AG04449 (cell line): ENCODE results near the gene PDE1C.

ENCODE experiments used
- CTCF ChIA-PET: fragments of 350-600 bp; formaldehyde crosslinking; extraction: SDS; loops from one replicate; lab custom pipeline; 2021; ENCODE audit warnings: antibody characterized with exemption; lab: Yijun Ruan, JAX
- POLR2A ChIA-PET: fragments of 400-600, 350-600 bp; formaldehyde crosslinking; extraction: SDS; loops from one replicate; lab custom pipeline; 2020; ENCODE audit warnings: antibody characterized with exemption, inconsistent platforms; lab: Yijun Ruan, JAX
- DNase-seq: peaks from one replicate; pipeline ENCODE4 v3.0.0-alpha.2; 2010; ENCODE audit warnings: low read depth, low spot score
- H3K4me3 ChIP-seq: 2 replicates; pipeline ENCODE4 v1.5.1; 2011; ENCODE audit warnings: low read depth, mild to moderate bottlenecking, control low read depth, low read length
- TF ChIP-seq, protein P1 (sequence below): IDR thresholded peaks from one replicate; pipeline ENCODE4 v1.5.1; 2011; ENCODE audit warnings: mild to moderate bottlenecking, moderate library complexity, low read length, control low read depth, inconsistent platforms; ENCODE audit not compliant: insufficient read depth; ENCODE audit errors: missing control alignments

The PDE1C gene

DNA sequence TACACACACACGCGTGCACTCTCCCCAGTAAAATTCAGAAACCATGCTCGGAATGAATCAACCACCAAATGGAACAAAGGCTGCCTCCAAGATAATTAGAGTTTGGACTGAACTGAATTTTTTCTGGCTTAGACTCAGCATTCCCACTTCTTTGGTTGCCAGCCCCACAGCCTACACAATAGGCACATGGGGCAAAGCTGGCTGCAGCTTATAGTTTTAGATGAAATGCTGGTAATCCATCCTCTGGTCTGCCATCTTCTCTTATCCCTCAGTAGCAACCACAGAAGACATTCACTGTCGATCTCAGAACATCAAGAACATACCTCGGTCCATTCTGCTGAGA, 44.2 kb downstream of the PDE1C start:
- ChIA-PET CTCF (no interaction called here), POLR2A (no interaction called here)
- TF ChIP-seq, protein P1, sequence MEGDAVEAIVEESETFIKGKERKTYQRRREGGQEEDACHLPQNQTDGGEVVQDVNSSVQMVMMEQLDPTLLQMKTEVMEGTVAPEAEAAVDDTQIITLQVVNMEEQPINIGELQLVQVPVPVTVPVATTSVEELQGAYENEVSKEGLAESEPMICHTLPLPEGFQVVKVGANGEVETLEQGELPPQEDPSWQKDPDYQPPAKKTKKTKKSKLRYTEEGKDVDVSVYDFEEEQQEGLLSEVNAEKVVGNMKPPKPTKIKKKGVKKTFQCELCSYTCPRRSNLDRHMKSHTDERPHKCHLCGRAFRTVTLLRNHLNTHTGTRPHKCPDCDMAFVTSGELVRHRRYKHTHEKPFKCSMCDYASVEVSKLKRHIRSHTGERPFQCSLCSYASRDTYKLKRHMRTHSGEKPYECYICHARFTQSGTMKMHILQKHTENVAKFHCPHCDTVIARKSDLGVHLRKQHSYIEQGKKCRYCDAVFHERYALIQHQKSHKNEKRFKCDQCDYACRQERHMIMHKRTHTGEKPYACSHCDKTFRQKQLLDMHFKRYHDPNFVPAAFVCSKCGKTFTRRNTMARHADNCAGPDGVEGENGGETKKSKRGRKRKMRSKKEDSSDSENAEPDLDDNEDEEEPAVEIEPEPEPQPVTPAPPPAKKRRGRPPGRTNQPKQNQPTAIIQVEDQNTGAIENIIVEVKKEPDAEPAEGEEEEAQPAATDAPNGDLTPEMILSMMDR, result no peak
- no peak overlapping the region for H3K4me3 ChIP-seq
- DNase-seq, result no peak

DNA sequence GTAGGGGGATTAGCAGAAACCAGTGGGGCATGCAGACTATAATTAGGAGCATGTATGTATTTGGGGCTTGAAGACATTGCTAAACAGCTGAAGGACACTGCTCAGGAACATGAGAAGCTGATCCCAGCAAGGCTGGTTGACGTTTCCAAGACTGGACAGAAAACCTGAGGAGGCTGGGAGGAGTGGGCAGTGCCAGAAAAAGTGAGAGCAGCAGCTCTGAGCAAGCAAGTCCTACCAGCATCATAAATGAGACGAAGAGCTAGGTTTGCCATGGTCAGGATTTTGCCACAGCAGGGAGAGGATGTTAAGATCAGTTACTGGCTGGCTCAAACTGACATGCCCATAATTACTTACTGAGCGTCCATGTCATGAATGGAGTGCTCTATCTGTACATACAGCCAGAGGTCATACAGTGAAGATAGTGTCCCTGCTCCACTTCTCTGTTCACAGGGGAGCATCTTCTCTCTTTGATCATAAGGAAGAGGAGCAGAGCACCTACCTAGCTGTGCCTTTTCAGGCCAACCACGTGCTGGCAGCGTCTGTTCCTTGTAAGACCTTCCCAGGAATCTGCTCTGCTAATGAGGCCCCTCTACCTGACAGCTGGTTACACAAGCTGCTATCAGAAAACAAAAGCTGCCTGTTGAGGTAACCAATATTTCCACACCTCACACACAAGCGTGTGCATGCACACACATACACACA, 44.7 kb downstream of the PDE1C start:
- no peak overlapping the region for H3K4me3 ChIP-seq
- POLR2A ChIA-PET, result no interaction called here
- TF ChIP-seq, protein P1, result no peak
- CTCF ChIA-PET, result interaction anchor here (1.1 to 1.2 kb wide), 2 partner anchors 25 to 142 kb away, joined by 3 read pairs; no protein-coding TSS in a partner anchor
- DNase-seq, result no peak

DNA sequence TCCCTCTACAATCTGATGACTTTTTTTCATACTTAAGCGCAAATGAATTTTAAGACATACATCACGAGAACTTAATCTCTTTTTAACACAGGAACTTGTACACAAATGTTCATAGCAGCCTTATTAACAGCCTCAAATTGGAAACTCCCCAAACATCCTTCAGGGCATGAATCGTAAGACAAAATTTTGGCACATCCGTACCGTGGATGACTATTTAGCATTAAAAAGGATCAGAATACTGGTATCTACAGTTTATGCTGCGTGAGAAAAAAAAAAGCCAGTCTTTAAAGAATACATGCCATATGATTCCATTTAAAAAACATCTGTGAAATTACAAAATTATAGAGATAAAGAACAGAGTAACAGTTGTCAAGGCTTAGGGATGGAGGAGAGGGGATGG, 46.8 kb downstream of the PDE1C start:
- ChIA-PET CTCF (no interaction called here), POLR2A (no interaction called here)
- no peak for DNase-seq
- TF ChIP-seq, protein P1, result no peak
- H3K4me3 ChIP-seq, result no peak overlapping the region

DNA sequence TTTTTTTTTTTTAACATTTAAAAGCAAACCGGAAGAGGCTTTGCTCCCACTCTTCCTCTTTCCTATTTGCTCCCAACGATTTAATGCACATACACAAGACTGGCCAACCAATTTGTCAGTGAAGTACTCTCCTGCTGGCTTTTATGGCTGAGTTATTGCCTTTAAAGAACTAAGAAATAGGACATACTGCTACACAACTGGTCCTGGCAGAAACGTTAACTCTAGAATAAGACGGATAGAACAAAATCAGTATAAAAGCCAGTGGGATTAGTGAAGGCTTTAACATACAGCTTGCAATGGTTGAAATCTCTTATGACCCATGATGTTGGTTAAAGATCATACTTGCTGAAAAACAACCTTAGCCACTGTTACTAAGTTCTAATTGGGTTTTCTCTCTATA, 47.2 kb downstream of the PDE1C start:
- no peak overlapping the region for H3K4me3 ChIP-seq
- no peak for DNase-seq
- CTCF ChIA-PET, result no interaction called here
- POLR2A ChIA-PET, result no interaction called here
- TF ChIP-seq, protein P1, result no peak

DNA sequence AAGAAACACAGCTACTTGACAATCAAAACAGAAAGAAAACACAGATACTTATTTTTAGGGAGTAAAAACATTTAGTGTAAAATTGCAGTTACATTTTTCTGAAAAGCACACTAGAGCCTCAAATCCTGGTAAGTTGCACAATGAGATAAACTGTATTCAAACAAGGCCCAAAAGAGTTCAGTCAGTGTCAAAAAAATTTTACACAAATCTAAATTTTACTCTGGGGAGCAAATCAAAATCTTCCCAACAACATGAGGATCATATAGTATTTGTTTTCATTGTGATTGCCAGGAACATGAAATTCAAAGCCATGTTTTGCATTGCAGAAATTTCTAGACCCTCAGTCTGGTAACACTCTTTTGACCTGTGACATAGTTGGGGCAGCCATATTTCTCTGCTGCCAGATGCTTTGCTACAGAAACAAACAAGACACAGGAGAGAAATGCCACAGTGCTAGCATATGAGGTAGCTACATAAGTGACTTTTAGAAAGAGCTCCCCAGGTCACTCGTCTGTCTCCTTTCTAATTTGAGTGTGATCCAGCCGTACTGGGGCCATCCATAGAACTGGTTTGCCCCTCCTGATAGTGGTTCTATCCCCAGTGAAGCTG, 49.6 kb downstream of the PDE1C start:
- TF ChIP-seq, protein P1, result no peak
- ChIA-PET CTCF (interaction anchor here (1.0 kb wide), 1 partner anchor 11 kb away, joined by 4 read pairs; no protein-coding TSS in a partner anchor), POLR2A (no interaction called here)
- H3K4me3 ChIP-seq, result no peak overlapping the region
- DNase-seq, result no peak

DNA sequence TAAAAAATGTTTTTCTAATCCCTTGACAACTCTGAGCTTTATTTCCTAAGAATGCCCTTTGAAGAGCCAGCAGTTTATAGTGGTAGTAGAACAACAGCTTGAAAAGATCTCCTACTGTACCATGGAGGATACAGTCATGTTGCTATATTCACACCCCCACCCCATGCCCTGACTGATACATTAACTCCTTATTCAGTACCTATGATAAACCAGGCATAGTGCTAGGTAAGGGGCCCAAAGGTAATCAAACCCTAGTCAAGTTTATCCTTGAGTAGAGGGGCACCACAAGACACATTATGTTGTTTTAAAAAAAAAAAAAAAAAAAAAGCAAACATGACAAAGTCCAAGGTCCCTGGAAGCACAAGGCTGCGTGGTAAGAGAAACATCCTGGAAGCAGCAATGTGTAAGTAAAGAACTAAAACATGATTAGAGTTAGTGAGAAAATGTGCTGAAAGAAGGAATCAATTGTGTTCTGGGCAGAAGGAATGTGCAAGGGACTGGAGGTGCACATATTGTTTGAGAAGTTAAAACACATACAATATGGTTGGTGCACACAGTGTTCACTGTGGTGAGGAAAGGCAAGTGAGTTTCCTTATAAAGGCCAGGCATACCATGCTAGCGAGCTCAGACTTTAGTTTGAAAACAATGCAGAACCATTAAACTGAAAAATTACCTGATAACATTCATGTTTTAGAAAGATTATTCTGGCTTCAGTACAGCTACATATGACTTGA, 51.2 kb downstream of the PDE1C start:
- CTCF ChIA-PET, result no interaction called here
- TF ChIP-seq, protein P1, result no peak
- H3K4me3 ChIP-seq, result no peak overlapping the region
- POLR2A ChIA-PET, result no interaction called here
- DNase-seq, result no peak
